Stimulated activated CD4-positive, alpha-beta T cell treated with anti-CD3 and anti-CD28 coated beads, Interleukin-4, amount 100 ng/mL, for 4 hours (primary cell): ENCODE results near the gene ATG14.
"Not testable (repeated sequence)": the region's sequence is repeated elsewhere in the genome, so short reads cannot be mapped to it uniquely, and the experiment has no call there.

Experiments
- DNase-seq, 2 experiments: peaks; one replicate each; pipeline ENCODE4 v3.0.0-alpha.2; 2020

Gene ATG14, protein sequence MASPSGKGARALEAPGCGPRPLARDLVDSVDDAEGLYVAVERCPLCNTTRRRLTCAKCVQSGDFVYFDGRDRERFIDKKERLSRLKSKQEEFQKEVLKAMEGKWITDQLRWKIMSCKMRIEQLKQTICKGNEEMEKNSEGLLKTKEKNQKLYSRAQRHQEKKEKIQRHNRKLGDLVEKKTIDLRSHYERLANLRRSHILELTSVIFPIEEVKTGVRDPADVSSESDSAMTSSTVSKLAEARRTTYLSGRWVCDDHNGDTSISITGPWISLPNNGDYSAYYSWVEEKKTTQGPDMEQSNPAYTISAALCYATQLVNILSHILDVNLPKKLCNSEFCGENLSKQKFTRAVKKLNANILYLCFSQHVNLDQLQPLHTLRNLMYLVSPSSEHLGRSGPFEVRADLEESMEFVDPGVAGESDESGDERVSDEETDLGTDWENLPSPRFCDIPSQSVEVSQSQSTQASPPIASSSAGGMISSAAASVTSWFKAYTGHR

DNA sequence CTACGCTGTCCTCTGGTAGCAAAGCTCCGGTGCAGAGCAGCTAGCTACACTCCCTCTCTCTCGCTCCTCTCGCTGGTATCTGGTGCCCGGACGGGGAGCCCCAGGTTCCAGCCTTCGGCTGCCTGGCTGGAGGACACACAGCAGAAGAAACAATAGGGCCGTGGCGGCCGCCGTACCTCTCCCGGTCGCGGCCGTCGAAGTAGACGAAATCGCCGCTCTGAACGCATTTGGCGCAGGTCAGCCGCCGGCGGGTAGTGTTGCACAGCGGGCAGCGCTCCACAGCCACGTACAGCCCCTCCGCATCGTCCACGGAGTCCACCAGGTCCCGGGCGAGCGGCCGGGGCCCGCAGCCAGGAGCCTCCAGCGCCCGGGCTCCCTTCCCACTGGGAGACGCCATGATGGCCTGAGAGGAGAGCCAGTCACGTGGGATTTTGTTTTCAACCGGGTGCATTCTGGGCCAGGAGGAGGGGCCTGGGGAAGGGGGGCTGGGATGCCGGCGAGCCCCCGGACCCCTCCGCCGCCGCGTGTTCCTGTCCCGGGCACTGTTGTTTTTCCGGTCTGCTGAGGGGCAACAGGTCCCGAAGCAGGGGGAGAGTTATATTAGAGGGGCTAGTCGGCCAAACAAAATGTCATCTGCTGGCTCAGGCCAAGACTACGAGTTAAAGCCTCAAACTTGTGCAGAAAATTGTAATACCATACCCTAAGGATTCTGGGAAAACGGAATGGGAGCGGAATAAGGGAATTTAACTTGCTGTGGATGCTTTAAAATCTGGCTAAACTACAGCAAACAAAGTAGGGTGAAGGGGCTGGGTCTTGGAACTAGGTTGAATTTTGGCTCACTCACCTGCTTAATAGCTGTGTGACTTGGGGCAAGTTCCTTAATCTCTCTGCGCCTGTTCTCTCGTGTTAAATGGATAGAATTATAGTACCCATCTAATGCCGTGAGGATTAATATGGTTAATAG is at the start of gene ATG14:
Gene ATG14, minus strand, starts transcription at position 405 of the 964 bp plus-strand sequence. Its CDS starts 8 bp downstream, at position 397.
- DNase-seq: peak; percentile 67 to 69

DNA sequence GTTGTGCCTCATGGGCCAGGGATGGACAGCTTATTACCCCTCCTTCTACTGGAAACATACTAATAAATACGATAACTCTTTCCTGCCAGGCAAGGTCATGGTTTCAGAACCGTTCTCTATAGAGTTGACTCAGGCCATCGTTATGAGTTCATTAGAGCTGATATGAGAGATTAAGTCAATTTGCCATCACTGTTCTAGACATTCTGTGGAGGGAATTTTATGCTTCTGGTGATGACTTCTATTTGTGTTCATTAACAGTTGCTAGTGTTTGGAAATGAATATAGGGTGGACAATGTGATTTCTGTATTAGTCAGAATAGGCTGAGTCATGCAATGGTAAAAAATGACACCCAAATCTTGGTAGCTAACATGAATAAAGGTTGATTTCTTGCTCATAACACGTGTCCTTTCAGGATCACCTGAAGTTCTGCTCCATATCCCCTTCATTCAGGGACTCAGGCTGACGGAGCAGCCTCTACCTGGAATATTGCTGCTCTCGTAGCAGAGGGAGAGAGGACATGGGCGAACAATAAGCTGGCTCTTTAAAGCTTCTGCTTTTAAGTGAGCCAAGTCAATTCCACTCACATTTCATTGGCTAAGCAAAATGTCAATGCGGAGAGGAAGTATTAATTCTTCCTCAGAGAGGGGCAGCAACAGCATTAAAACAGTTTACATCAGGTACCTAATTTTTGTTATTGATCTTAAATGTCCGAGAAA is 47.3 kb upstream of the ATG14 start:
- no peak for DNase-seq

DNA sequence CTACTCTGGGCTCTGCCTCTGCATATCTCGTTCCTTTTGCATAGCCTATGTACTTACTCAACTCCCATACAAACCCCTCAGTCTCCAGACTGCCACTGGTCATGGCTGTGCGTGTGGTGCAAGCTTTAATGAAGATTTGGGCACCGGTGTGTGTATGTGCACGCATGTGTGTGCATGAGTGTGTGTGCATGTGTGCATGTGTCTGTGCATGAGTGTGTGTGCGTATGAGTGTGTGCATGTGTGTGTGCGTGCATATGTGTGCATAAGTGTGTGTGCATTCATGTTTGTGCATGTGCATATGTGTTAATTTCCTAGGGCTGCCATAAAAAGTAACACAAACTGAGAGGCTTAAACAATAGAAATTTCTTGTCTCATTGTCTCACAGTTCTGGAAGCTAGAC is 45.9 kb upstream of the ATG14 start:
- no peak for DNase-seq

DNA sequence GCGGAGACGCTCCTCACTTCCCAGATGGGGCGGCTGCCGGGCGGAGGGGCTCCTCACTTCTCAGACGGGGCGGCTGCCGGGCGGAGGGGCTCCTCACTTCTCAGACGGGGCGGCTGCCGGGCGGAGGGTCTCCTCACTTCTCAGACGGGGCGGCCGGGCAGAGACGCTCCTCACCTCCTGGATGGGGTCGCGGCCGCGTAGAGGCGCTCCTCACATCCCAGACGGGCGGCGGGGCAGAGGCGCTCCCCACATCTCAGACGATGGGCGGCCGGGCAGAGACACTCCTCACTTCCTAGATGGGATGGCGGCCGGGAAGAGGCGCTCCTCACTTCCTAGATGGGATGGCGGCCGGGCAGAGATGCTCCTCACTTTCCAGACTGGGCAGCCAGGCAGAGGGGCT is 44.8 kb upstream of the ATG14 start:
- not testable (repeated sequence) for DNase-seq

DNA sequence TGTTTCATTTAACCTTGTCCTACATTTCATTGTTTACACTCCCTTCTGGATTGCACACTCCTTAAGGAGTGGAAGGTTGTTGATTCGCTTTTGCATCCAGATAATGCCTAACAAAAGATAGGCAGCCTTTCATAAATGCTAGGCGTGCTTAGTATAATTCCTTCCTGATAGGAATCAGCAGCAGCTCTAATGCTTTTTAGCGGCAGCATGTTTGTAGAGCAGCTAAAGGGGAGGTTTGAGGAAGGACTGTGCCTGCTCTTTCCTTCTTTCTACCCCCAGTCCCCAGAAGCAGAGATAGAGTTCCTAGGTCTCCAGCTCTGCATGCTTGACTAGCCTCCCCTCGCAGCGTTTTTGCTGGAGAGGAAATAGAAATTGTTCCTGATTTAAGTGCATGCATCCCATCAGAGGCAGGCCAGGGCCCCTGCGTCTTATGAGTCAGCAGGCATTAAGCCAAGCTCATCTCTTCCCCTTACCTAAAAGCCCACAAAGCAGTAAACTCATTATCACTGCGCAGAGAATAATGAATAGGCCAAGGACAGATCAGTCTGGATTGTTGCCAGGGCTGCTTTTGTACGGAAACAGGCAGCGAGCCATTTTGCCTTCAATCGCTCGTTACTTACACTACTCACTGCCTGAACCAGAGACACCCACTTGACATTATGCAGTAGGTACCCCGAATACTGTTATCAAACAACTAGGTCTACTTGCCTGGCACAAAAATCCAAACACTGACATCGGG is 42.8 kb upstream of the ATG14 start:
- no peak for DNase-seq

DNA sequence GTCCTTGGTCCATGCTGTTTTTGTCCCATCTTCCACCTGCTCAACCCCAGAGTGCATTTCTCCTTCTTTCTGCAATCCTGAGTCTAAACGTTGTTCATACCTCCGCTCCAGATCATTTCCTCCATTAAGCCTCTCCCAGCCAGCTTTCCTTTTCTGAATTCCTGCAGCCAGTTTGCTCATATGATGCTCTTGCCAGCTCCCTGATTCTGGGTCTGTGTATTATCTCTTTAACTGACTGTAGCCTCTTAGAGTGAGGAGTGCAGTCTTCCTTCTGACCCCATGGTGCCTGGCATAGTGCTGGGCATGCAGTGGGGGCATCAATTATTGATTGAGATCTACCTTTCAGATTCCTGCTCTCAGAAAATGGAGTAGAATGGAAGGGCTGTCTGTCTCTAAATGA is 40.3 kb upstream of the ATG14 start:
- DNase-seq: no peak

DNA sequence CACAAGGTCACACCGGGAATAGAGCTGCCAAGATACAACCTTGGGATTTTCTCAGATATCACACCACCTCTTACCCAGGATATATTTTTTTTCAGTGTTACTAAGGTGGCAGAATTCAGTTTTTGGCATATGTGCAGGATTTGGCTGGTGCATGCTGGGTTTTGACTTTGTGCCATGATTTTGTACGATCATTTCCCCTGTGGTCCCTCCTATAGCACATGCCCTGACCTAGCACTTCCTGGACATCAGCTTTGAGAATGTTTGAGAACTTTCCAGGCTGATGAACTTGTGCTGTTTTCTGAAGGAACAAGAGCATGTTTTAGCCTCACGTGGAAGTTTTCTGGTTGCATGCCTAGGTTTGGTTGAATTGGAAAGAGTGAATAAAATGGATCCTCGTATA is 39.8 kb upstream of the ATG14 start:
- no peak for DNase-seq

DNA sequence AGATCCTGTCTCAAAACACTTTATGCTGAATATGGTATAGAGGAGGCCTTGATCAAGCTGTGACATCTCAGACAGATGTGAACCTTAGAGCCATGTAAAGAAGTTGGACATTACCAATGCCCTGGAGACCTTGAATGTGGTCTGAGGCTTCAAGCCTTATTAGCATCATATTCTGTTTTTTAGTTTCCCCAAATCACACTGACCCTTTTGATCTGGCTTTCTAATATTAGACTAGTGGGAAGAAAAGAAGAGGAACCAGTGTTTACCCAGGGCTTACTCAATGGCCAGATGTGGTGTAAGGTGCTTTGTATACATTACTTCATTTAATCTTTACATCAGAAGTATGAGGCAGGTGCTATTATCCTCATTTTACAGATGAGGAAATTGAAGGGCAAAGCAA is 39.4 kb upstream of the ATG14 start:
- DNase-seq: no peak

DNA sequence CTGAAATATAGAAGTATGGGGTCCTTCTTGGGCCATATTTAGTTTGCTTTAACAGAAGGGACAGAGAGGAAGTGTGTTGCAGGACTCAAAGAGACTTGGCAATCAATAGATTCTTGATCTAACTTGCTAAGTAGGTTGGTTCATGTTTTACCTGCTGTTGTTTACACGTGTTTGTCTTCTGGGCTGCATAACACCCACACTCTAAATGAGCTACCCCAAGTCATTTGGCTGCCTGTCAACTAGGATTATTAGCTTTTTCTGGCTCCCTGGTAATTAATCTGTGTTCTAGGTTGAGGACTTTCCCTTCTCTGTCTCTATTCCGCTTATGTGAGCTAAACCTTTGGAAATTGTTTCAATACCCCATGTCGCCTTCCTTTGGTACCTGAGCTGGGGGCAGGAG is 38.9 kb upstream of the ATG14 start:
- DNase-seq: no peak

DNA sequence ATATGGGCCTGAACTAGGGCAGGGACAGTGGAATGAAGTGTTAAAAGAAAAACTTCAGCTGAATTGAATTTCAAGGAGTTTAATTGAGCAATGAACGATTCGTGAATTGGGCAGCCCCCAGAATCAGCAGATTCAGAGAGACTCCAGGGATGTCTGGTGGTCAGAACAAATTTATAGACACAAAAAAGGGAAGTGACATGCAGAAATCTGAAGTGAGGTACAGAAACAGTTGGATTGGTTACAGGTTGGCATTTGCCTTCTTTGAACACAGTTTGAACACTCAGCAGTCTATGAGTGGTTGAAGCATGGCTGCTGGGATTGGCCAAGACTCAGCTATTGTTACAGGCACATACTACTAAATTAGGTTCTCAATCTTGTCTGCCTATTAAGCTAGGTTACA is 38.5 kb upstream of the ATG14 start:
- DNase-seq: no peak

DNA sequence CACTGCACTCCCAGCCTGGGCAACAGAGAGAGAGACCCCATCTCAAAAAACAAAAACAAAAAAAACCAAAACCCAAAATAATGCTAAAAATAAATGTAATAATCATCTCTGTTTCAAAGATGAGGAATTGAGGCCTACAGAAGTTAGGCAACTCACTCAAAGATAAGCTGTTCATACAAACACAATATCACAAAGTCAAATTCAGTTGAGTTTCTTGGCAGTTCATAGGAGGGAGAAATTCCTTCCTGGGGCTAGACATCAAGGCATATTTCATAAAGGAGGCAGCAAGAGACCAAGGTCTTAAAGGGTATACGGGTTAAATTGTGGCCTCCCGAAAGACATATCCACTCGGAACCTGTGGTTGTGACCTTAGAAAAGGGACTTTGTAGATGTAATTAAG is 37.5 kb upstream of the ATG14 start:
- DNase-seq: no peak

DNA sequence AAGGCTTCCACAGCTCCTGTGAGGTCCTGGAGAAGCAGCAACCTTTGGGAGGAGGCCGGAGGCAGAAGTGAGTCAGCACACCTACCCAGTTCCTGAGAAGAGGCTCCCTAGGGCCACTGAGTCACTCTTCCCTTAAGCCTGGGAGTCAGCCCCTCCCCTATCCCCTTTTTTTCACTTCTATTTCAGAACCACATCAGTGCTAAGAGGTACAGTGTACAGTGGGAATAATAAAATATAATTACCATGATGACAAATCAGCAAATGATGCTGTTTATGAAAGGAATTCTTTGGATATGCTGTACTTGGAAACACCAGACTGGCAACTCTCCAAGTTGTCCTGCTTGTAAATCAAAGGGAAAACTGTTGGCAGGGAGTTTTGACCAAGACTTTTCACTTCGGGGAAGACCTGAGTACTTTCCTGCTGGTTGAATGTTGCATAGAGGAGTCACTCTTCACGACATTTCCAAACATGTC is 36.5 kb upstream of the ATG14 start:
- peak in 1 of 2 experiments; percentile 23 for DNase-seq

DNA sequence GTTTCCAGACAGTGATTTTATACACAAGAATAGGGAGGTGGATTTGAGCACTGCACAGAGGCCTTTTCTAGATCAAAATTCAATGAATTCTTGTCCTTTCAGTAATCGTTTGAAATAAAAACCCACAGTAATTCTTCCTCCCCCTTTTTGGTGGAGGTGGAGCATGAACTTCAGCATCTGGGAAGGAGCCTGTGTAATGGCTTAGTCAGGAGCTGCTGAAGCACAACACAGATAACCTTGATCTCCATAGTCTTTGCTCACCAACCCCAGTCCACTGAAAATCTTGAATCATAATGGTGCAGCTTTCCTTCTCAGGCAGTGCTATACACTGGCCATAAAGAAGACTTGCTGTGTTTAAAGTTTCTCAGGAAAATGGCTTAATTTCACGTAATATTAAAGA is 35.2 kb upstream of the ATG14 start:
- no peak for DNase-seq

DNA sequence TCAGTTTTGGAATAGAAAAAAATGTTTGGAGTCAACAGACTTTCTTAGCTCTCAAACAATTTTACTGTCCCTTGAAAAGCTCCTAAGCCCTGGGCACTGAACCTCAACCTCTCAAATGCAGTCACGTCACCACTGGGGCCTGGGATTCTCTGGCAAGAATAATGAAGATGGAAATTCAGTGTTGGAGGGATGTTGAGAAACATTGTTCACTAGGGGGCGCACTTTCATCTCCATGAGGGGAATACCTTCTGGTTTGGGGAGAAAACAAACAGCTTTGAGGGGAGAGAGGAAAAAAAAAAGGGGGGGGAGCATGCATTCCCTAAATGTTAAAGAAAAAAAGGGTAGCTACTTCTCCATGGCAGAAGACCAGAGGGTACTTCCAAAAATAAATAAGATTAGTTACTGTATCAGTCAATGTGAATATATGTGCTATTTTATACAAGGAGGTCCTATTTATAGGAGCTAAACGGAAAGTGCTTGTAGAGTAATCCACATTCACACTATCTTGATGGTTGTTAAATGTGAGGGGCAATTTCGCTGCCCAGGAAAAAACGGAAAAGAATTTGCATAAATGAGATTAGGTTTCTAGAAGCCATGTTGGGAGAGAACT is 34.6 kb upstream of the ATG14 start:
- DNase-seq: peak; percentile 25 to 30

DNA sequence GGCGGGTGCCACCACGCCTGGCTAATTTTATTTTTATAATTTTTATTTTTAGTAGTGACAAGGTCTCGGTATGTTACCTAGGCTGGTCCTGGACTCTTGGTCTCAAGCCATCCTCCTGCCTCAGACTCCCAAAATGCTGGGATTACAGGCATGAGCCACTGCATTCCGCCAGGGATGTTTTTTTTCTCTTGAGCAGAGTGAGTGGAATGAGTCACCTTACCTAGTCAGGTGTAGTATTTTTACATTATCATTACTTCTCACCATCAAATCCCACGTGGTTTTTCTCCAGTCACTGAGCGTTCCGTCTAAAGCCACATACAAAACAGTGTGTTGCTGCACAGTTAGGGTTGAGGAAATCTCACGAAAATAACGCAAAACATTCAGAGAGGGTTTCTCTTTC is 29.7 kb upstream of the ATG14 start:
- DNase-seq: no peak

DNA sequence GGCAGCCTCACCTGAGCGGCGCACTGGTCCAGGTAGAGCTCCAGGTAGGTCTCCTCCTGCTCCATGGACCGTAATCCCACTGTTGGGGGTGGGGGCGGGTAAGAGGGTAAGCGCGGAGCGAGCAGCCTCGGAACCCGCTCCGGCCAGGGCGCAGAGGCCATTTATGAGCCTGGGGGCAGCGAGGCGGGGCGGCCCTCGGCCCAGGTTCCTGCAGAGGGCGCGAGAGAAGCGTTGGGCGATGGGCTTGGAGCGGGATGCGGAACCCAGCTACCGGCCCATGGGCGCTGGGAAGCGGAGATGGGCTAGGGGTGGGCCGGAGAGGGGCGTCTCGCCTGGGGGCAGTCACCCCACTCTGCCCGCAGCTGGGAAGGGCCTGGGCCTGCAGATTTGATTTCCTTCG is 28.8 kb upstream of the ATG14 start, which contains the start of gene TBPL2:
Gene TBPL2, minus strand, starts transcription at position 232 of the 400 bp plus-strand sequence. Its CDS starts 167 bp downstream, at position 65.
- no peak for DNase-seq

DNA sequence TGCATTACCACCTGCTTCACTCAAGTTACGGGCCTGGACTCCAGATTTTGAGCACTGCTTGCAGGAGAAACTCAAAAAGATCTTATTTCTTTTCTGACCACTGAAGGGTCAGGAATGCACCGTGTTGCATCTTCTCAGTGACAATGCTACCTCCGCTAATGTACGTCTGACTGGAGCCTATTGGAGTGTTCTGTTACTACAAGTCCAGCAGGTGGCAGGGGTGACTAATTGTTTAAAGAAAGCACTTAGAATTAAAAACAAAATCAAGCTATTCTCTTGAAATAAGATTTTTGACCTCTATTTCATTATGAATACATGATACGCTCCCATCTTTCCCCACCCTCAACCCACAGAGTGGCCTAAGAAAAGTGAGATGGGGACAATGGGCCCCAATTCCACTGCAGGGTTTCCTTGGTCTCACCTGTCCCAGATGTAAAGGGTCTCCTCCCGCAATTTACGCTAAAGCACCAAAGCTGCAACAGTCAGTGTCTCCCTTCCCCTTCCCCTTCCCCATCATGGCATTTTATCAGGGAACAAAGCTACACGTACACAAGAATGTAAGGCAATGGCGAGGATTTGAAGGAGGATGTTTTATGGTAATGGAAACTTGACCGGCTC is 26.5 kb upstream of the ATG14 start:
- DNase-seq: no peak

DNA sequence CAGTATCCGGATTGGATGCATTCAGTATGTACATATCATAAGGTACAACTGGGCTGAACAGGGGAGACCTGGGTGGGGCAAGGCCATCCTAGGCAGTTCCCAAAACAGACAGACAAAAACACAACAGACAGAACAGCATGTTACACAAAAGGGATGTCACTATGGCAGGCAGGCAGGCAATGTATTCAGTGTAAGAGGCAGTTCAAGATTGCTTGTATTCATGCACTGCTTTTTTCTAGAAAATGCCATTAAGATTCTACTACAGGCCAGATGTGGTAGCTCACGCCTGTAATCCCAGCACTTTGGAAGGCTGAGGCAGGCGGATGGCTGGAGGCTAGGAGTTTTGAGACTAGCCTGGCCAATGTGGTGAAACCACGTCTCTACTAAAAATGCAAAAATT is 25.3 kb upstream of the ATG14 start:
- DNase-seq: no peak

DNA sequence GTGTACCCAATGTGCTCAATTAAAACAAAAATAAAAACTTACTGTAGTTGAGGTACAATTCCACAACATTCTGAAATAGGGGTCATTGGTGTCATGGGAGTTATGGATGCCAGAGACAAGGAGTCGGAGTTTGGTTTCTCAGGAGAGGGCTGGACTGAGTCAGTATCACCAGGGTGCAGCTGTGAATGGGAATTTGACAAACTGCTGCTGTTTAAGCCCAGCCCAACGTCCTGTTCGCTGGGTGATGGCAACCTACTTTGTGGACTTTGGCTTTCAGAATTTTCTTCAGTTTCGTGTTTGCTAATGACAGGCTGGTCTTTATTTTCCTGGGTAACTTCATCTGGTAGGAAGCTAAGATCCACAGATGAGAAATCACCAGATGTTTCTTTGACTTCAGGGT is 24.9 kb upstream of the ATG14 start:
- no peak for DNase-seq

DNA sequence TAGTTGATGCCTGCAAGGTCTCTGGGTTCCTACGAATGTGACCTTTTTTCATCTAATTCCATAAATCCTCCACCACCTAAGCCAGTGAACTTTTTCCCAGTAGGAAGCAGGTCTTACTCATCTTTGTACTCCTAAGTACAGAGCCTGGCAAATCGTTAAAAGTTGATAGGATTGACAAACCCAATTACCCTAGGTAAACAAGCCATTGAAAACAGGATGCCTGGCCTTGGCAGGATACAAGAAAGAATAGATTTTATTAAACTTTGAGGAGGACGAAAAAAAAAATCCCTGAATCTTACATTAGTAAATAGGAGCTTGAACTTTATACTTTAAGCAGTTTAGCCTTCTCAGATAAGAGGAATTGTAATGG is 23.2 kb upstream of the ATG14 start:
- no peak for DNase-seq
